Type B pancreatic cell (in vitro differentiated cells): ENCODE data around the gene RSRC2. TPM values are rescaled to one million over a fixed set of nuclear protein-coding genes. Genes with fewer than 3 reads are reported as not detected.

ENCODE experiments used
- DNase-seq: peaks from one replicate; pipeline ENCODE4 v3.0.0; 2021; ENCODE audit warnings: mixed read lengths; ENCODE audit not compliant: unreplicated experiment; ENCODE audit errors: extremely low spot score
- H3K27ac Mint-ChIP-seq: 2 replicates; pipeline ENCODE4 v1.8.0; 2021; ENCODE audit warnings: mild to moderate bottlenecking, mixed read lengths
- H3K27me3 Mint-ChIP-seq: 2 replicates; pipeline ENCODE4 v1.8.0; 2021; ENCODE audit warnings: mixed read lengths
- H3K36me3 Mint-ChIP-seq: 2 replicates; pipeline ENCODE4 v1.8.0; 2021; ENCODE audit warnings: mixed read lengths
- H3K4me1 Mint-ChIP-seq: one replicate; pipeline ENCODE4 v1.8.0; 2021; ENCODE audit warnings: mixed read lengths; ENCODE audit not compliant: unreplicated experiment
- H3K4me3 Mint-ChIP-seq: 2 replicates; pipeline ENCODE4 v1.8.0; 2021; ENCODE audit warnings: mild to moderate bottlenecking, mixed read lengths
- H3K9me3 Mint-ChIP-seq: 2 replicates; pipeline ENCODE4 v1.8.0; 2021; ENCODE audit warnings: mixed read lengths
- total RNA-seq: library from RNA; stranded (reverse); gene quantifications from 2 replicates; pipeline ENCODE4 v1.2.1, GENCODE V29; 2021; ENCODE audit warnings: low replicate concordance
- TF ChIP-seq, protein P1 (sequence below): fragments of 200-600 bp; sonication (generic); conservative IDR thresholded peaks from 2 replicates; pipeline ENCODE4 v1.5.0; 2021; ENCODE audit warnings: antibody characterized with exemption, mild to moderate bottlenecking

RSRC2 gene
- total RNA-seq, 1 donor from 2014 or later: 100.0 TPM

DNA sequence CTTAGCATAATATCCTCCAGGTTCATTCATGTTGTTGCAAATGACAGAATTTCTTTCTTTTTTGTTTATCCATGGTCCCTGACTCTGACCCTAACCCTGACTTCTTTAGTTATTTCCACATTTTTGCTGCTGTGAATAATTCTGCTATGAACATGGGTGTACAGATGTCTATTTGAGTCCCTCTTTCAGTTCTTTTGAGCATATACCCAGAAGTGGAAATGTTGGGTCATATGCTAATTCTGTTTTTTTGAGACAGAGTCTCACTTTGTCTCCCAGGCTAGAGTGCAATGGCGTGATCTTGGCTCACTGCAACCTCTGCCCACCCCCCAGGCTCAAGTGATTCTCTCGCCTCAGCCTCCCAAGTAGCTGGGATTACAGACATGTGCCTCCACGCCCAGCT is 33.4 kb upstream of the RSRC2 start:
- Mint-ChIP-seq H3K4me1 (no peaks in the 10 kb centered on the region), H3K4me3 (no peak overlapping the region), H3K27ac (no peak overlapping the region), H3K36me3 (peaks cover 20% of the 10 kb centered on the region), H3K27me3 (no peaks in the 10 kb centered on the region), H3K9me3 (no peaks in the 10 kb centered on the region)
- DNase-seq: no peak
- TF ChIP-seq, protein P1, sequence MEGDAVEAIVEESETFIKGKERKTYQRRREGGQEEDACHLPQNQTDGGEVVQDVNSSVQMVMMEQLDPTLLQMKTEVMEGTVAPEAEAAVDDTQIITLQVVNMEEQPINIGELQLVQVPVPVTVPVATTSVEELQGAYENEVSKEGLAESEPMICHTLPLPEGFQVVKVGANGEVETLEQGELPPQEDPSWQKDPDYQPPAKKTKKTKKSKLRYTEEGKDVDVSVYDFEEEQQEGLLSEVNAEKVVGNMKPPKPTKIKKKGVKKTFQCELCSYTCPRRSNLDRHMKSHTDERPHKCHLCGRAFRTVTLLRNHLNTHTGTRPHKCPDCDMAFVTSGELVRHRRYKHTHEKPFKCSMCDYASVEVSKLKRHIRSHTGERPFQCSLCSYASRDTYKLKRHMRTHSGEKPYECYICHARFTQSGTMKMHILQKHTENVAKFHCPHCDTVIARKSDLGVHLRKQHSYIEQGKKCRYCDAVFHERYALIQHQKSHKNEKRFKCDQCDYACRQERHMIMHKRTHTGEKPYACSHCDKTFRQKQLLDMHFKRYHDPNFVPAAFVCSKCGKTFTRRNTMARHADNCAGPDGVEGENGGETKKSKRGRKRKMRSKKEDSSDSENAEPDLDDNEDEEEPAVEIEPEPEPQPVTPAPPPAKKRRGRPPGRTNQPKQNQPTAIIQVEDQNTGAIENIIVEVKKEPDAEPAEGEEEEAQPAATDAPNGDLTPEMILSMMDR: no peak

DNA sequence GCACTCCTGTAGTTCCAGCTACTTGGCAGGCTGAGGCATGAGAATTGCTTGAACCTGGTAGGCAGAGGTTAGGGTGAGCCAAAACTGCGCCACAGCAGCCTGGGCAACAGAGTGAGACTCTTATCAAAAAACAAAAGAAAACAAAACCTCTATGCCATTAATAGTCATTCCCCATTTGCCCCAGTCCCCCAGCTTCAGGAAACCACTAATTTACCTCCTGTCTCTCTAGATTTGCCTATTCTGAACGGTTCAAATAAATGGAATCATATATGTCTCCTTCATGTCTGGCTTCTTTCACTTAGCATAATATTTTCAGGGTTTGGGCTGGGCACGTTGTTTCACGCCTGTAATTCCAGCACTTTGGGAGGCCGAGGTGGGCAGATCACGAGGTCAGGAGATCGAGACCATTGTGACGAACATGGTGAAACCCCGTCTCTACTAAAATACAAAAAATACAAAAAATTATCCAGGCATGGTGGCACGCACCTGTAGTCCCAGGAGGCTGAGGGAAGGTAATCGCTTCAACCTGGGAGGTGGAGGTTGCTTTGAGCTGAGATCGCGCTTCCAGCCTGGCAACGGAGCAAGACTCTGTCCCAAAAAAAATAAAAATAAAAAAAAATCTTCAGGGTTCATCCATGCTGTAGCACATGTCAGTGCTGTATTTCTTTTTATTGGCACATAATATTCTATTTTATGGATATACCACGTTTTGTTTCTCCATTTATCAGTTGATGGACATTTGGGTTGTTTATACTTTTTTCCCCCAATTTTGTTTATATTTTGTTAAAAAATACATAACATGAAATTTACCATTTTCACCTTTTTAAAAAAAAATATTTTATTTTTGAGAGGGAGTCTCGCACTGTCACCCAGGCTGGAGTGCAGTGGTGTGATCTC is 32.3 kb upstream of the RSRC2 start:
- TF ChIP-seq, protein P1: no peak
- H3K27ac Mint-ChIP-seq: no peak overlapping the region
- H3K36me3 Mint-ChIP-seq: peaks cover 24% of the 10 kb centered on the region
- H3K4me1 Mint-ChIP-seq: no peaks in the 10 kb centered on the region
- H3K9me3 Mint-ChIP-seq: no peaks in the 10 kb centered on the region
- no peaks in the 10 kb centered on the region for H3K27me3 Mint-ChIP-seq
- H3K4me3 Mint-ChIP-seq: no peak overlapping the region
- no peak for DNase-seq

DNA sequence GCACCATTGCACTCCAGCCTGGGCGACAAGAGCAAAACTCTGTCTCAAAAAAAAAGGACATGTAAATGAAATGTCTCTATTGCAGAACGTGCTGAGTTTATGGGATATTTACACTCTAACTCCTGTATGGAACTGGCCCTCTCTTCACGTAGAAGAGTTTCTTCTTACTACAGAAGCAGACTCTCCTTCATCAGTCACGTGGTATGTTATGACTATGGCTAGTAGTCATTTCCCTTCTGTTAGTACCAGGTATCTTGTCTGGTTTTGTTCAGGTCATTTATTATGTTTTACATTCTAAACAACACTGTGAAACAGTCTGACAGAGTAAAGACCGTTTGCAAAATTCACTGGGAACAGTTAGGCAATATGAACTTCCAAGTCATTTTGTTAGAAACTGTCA is 20.6 kb upstream of the RSRC2 start:
- Mint-ChIP-seq H3K27ac (no peak overlapping the region), H3K4me3 (no peak overlapping the region), H3K36me3 (peaks cover 12% of the 10 kb centered on the region), H3K4me1 (no peaks in the 10 kb centered on the region), H3K27me3 (no peaks in the 10 kb centered on the region), H3K9me3 (no peaks in the 10 kb centered on the region)
- TF ChIP-seq, protein P1: no peak
- no peak for DNase-seq

DNA sequence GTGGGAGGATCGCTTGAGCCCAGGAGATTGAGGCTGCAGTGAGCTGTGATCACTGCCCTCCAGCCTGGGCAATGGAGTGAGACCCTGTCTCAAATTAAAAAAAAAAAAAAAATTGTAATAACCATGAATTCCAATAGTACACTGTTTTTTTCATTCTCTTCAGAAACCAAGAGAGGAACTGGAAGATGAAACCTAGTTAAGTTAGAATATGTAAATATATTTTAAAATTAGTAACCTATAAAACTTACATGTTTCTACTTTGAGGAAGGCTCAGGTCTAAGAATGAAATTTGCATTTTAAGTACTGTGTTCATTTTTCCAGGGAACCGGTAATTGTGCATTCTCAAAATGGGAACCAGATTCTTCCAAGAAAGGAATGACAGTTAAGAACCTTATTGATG is 19.1 kb upstream of the RSRC2 start:
- TF ChIP-seq, protein P1: no peak
- peaks cover 3% of the 10 kb centered on the region for H3K36me3 Mint-ChIP-seq

DNA sequence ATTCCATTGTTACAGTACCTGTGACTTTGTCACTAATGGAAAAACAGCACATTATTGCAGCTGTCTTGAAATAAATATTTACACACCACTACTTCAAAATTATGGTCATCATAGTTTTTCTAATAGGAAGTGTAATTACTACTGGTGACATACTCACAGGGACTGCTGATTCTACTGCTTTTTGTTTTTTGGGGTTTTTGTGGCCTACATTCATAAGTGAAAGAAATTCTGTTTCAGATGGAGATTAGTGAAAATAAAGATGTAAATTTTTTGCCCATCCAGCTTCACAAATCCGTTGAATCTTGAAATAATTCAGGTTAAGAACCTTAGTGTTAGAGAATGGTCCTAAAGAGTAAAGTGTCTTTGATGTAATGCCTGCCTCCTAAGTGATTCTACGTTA is 17.8 kb upstream of the RSRC2 start:
- Mint-ChIP-seq H3K27me3 (no peaks in the 10 kb centered on the region), H3K9me3 (no peaks in the 10 kb centered on the region)

More for the DNA sequence above, 19.1 kb upstream of the RSRC2 start:
- no peaks in the 10 kb centered on the region for H3K9me3 Mint-ChIP-seq
- H3K27ac Mint-ChIP-seq: no peak overlapping the region
- no peak for DNase-seq
- H3K27me3 Mint-ChIP-seq: no peaks in the 10 kb centered on the region
- no peaks in the 10 kb centered on the region for H3K4me1 Mint-ChIP-seq
- H3K4me3 Mint-ChIP-seq: no peak overlapping the region

More for the DNA sequence above, 17.8 kb upstream of the RSRC2 start:
- Mint-ChIP-seq H3K4me1 (no peaks in the 10 kb centered on the region), H3K36me3 (no peaks in the 10 kb centered on the region), H3K4me3 (no peak overlapping the region), H3K27ac (no peak overlapping the region)
- TF ChIP-seq, protein P1: no peak
- DNase-seq: no peak
